ENCODE results near the gene PERM1.

The PERM1 gene

DNA sequence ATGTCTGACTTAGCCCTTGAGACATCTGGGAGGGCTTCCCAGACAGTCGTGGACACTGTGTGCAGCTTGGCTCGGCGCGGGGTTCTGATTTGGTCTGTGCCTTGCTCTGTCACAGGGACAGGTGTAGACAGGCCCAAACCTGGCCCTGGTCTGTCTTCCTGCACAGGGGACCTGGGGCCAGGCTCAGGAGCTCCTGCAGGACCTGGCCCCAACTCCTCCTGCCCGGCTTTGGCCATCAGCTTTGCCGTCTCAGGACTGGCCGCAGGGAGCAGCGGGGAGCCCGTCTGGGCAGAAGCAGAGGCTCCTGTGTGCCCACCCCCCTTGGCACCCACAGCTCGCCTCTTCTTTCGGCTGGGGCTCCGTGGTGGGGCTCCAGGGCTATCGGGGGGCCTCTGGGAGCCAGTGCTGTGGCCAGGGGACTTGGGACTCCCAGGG, 1.7 kb downstream of the PERM1 start:
- H3K9ac ChIP-seq (ENCODE audit: low read depth, low read length, poor library complexity, severe bottlenecking), result no peak overlapping the region
- no peaks in the 10 kb centered on the region for H4K20me1 ChIP-seq (ENCODE audit: insufficient read depth, low read length, poor library complexity, severe bottlenecking)
- no peaks in the 10 kb centered on the region for H3K9me3 ChIP-seq (ENCODE audit: insufficient read depth, low read depth, low read length)
- H3F3A ChIP-seq (ENCODE audit: low read depth), result no peaks in the 10 kb centered on the region
- H3K36me3 ChIP-seq (ENCODE audit: insufficient read depth, low read length), result no peaks in the 10 kb centered on the region
- peaks cover 4% of the 10 kb centered on the region for H3K4me1 ChIP-seq (ENCODE audit: insufficient read depth, low read length, poor library complexity, severe bottlenecking)
- H3K9me2 ChIP-seq (replicated peaks; ENCODE audit: low read depth, low read length), result no peaks in the 10 kb centered on the region
- H3K4me2 ChIP-seq (ENCODE audit: low read depth, low read length, poor library complexity, severe bottlenecking), result no peak overlapping the region
- H3K4me3 ChIP-seq (ENCODE audit: low read length, poor library complexity, severe bottlenecking), result no peak overlapping the region
- TF ChIP-seq, protein P1, sequence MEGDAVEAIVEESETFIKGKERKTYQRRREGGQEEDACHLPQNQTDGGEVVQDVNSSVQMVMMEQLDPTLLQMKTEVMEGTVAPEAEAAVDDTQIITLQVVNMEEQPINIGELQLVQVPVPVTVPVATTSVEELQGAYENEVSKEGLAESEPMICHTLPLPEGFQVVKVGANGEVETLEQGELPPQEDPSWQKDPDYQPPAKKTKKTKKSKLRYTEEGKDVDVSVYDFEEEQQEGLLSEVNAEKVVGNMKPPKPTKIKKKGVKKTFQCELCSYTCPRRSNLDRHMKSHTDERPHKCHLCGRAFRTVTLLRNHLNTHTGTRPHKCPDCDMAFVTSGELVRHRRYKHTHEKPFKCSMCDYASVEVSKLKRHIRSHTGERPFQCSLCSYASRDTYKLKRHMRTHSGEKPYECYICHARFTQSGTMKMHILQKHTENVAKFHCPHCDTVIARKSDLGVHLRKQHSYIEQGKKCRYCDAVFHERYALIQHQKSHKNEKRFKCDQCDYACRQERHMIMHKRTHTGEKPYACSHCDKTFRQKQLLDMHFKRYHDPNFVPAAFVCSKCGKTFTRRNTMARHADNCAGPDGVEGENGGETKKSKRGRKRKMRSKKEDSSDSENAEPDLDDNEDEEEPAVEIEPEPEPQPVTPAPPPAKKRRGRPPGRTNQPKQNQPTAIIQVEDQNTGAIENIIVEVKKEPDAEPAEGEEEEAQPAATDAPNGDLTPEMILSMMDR (conservative IDR thresholded peaks at IDR 0.05; ENCODE audit: low read length), result no peak
- no peak for TF ChIP-seq EZH2phosphoT487 (IDR thresholded peaks at IDR 0.05; ENCODE audit: borderline replicate concordance)
- no peaks in the 10 kb centered on the region for H3K27me3 ChIP-seq (ENCODE audit: insufficient read depth, low read length, poor library complexity, severe bottlenecking)
- H3K79me2 ChIP-seq (ENCODE audit: insufficient read depth, low read length), result no peaks in the 10 kb centered on the region
- no peak overlapping the region for H2AFZ ChIP-seq (ENCODE audit: low read length)

DNA sequence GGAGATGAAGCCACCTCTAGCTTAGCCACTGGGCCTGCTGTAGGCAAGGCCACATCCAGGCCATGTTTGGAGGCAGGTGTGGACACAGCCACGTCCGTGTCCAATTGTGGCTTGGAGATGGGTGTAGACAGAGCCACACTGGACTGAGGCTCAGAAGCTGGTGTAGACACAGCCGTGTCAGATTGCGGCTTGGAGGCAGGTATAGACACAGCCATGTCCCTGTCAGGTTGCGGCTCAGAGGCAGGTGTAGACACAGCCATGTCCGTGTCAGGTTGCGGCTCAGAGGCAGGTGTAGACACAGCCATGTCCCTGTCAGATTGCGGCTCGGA, 2.2 kb downstream of the PERM1 start:
- H2AFZ ChIP-seq (ENCODE audit: low read length), result no peak overlapping the region
- no peak overlapping the region for H3K4me3 ChIP-seq (ENCODE audit: low read length, poor library complexity, severe bottlenecking)
- no peak overlapping the region for H3K4me2 ChIP-seq (ENCODE audit: low read depth, low read length, poor library complexity, severe bottlenecking)
- no peaks in the 10 kb centered on the region for H4K20me1 ChIP-seq (ENCODE audit: insufficient read depth, low read length, poor library complexity, severe bottlenecking)
- H3F3A ChIP-seq (ENCODE audit: low read depth), result no peaks in the 10 kb centered on the region
- no peaks in the 10 kb centered on the region for H3K36me3 ChIP-seq (ENCODE audit: insufficient read depth, low read length)
- TF ChIP-seq EZH2phosphoT487 (IDR thresholded peaks at IDR 0.05; ENCODE audit: borderline replicate concordance), result no peak
- TF ChIP-seq, protein P1 (conservative IDR thresholded peaks at IDR 0.05; ENCODE audit: low read length), result no peak
- H3K9me3 ChIP-seq (ENCODE audit: insufficient read depth, low read depth, low read length), result no peaks in the 10 kb centered on the region
- no peaks in the 10 kb centered on the region for H3K9me2 ChIP-seq (replicated peaks; ENCODE audit: low read depth, low read length)
- H3K27me3 ChIP-seq (ENCODE audit: insufficient read depth, low read length, poor library complexity, severe bottlenecking), result no peaks in the 10 kb centered on the region
- no peaks in the 10 kb centered on the region for H3K79me2 ChIP-seq (ENCODE audit: insufficient read depth, low read length)
- H3K9ac ChIP-seq (ENCODE audit: low read depth, low read length, poor library complexity, severe bottlenecking), result no peak overlapping the region
- peaks cover 4% of the 10 kb centered on the region for H3K4me1 ChIP-seq (ENCODE audit: insufficient read depth, low read length, poor library complexity, severe bottlenecking)

DNA sequence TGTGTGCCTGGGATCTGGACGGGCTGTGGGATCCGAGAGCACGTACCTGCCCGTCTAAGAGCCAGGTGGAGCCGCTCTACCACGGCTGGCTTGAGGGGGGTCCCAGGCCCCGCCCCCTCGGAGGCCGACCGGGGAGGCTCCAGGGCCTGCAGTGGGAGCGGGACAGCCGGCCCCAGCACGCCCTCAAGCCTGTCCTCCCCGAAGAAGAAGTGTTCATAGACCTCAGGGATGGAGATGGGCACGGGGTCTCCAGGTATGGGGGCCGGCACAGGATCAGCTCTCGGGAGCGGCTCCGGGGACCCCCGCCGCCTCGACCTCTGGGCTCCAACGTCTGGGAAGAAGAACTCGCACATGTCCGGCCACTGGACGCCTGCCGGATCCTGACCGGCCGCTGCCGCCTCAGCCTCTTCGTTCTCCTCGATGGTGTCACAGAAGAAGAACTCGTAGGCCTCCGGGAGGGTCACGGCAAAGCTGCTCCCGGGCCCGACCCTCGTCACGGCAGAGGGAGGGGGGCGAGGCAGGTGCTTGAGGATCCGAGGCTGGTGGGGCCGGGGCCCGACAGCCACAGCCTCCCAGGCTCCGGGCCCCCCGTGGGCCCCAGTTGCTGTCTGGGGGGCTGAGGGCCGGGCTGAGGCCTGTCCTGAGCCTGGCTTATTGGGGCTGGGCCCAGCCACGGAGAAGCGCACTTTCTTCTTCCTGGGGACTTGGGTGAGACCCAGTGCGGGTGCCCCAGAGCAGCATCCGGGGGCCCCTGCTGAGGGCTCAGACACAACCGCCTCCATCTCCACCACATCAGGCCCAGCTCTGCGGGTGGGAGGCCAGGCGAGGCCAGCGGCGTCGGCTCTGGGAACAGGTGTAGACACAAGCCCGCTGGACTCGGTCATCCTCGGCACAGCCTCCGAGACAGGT, 2.8 kb downstream of the PERM1 start:
- Histone ChIP-seq H3K36me3 (ENCODE audit: insufficient read depth, low read length) (no peaks in the 10 kb centered on the region), H2AFZ (ENCODE audit: low read length) (no peak overlapping the region), H3K9me2 (replicated peaks; ENCODE audit: low read depth, low read length) (no peaks in the 10 kb centered on the region), H3K27me3 (ENCODE audit: insufficient read depth, low read length, poor library complexity, severe bottlenecking) (no peaks in the 10 kb centered on the region), H3F3A (ENCODE audit: low read depth) (no peaks in the 10 kb centered on the region), H3K9ac (ENCODE audit: low read depth, low read length, poor library complexity, severe bottlenecking) (no peak overlapping the region), H3K4me1 (ENCODE audit: insufficient read depth, low read length, poor library complexity, severe bottlenecking) (peaks cover 4% of the 10 kb centered on the region), H4K20me1 (ENCODE audit: insufficient read depth, low read length, poor library complexity, severe bottlenecking) (no peaks in the 10 kb centered on the region), H3K4me3 (ENCODE audit: low read length, poor library complexity, severe bottlenecking) (no peak overlapping the region), H3K79me2 (ENCODE audit: insufficient read depth, low read length) (no peaks in the 10 kb centered on the region), H3K9me3 (ENCODE audit: insufficient read depth, low read depth, low read length) (no peaks in the 10 kb centered on the region), H3K4me2 (ENCODE audit: low read depth, low read length, poor library complexity, severe bottlenecking) (no peak overlapping the region)
- no peak for TF ChIP-seq EZH2phosphoT487 (IDR thresholded peaks at IDR 0.05; ENCODE audit: borderline replicate concordance)
- TF ChIP-seq, protein P1 (conservative IDR thresholded peaks at IDR 0.05; ENCODE audit: low read length), result no peak

All from Loucy (cell line).